A549 (cell line): Measurements from ENCODE around the gene TMCO6. TPM values are rescaled to one million over a fixed set of nuclear protein-coding genes. Genes with fewer than 3 reads are reported as not detected.
"Not testable (repeated sequence)": the region's sequence is repeated elsewhere in the genome, so short reads cannot be mapped to it uniquely, and the experiment has no call there.

Experiments used
- ATAC-seq, 2 experiments: fragments of 200-7000 bp in 1 of 2; fragments of >200 bp in 1 of 2; cut with Nextera tagmentation in 1 of 2; cut with Tn5 transposase in 1 of 2; 3 replicates each; pipeline versions ENCODE4 v1.8.0 to v1.9.1; 2018 to 2020; ENCODE audit warnings: mild to moderate bottlenecking in 1 of 2, moderate library complexity in 1 of 2
- CTCF ChIA-PET: fragments of 300-600 bp; sonication (Branson Sonifier 250); formaldehyde crosslinking; extraction: SDS; loops from one replicate; lab custom pipeline; 2021; ENCODE audit warnings: antibody characterized with exemption, inconsistent platforms; lab: Yijun Ruan, JAX
- POLR2A ChIA-PET: fragments of 350-600 bp; formaldehyde crosslinking; extraction: SDS; loops from one replicate; lab custom pipeline; 2021; ENCODE audit warnings: antibody characterized with exemption, inconsistent platforms; lab: Yijun Ruan, JAX
- DNase-seq, 2 experiments: peaks; one replicate each; pipeline versions ENCODE4 v3.0.0 to v3.0.0-alpha.2; 2011 to 2016; ENCODE audit warnings: low read depth in 1 of 2, low spot score in 1 of 2
- FAIRE-seq: peaks from 2 replicates; lab custom pipeline; 2011; peaks lifted over from hg19 to GRCh38; lab: Jason Lieb, UNC
- H3K27ac ChIP-seq, 2 experiments: fragments of >200 bp; sonication (Bioruptor Twin); formaldehyde crosslinking; 3 replicates each; pipeline ENCODE4 v1.5.1; 2016 to 2017
- H3K4me1 ChIP-seq: fragments of >200 bp; sonication (Bioruptor Twin); formaldehyde crosslinking; 3 replicates; pipeline ENCODE4 v1.6.1; 2016
- H3K4me2 ChIP-seq: fragments of >200 bp; sonication (Bioruptor Twin); formaldehyde crosslinking; 3 replicates; pipeline ENCODE4 v1.6.1; 2016
- H3K4me3 ChIP-seq: fragments of >200 bp; sonication (Bioruptor Twin); formaldehyde crosslinking; 3 replicates; pipeline ENCODE4 v1.5.1; 2016
- H3K9me3 ChIP-seq: fragments of >200 bp; sonication (Bioruptor Twin); formaldehyde crosslinking; 3 replicates; pipeline ENCODE4 v1.6.1; 2016
- CBX2 ChIP-seq: fragments of 200-600 bp; sonication (generic); IDR thresholded peaks from 2 replicates; pipeline ENCODE4 v1.6.1; 2016; ENCODE audit warnings: low read depth, mild to moderate bottlenecking, borderline replicate concordance
- CBX8 ChIP-seq: fragments of 200-600 bp; sonication (generic); IDR thresholded peaks from 2 replicates; pipeline ENCODE4 v1.6.1; 2016
- CEBPB ChIP-seq, 2 experiments: fragments of >200 bp in 1 of 2; sonication (Bioruptor Twin) in 1 of 2; formaldehyde crosslinking in 1 of 2; IDR thresholded peaks; 2 replicates each; pipeline ENCODE4 v1.6.1; 2012 to 2016
- CHD2 ChIP-seq: fragments of 150-350 bp; IDR thresholded peaks from 2 replicates; pipeline ENCODE4 v1.6.1; 2014; ENCODE audit warnings: low read length; ENCODE audit not compliant: partially characterized antibody
- CHD4 ChIP-seq: fragments of 200-600 bp; sonication (generic); IDR thresholded peaks from 2 replicates; pipeline ENCODE4 v1.6.1; 2016; ENCODE audit warnings: antibody characterized with exemption, mild to moderate bottlenecking, borderline replicate concordance
- EHF ChIP-seq: fragments of 250-450 bp; sonication (Bioruptor Pico); IDR thresholded peaks from 2 replicates; pipeline ENCODE4 v1.5.0; 2020; ENCODE audit warnings: mild to moderate bottlenecking
- KDM5A ChIP-seq: fragments of 200-600 bp; sonication (generic); IDR thresholded peaks from 2 replicates; pipeline ENCODE4 v1.6.1; 2016; ENCODE audit warnings: antibody characterized with exemption, mild to moderate bottlenecking
- MAFK ChIP-seq: fragments of 450-650 bp; IDR thresholded peaks from 2 replicates; pipeline ENCODE4 v1.6.1; 2014; ENCODE audit not compliant: partially characterized antibody
- MAZ ChIP-seq: fragments of 150-350 bp; IDR thresholded peaks from 2 replicates; pipeline ENCODE4 v1.6.1; 2014; ENCODE audit warnings: antibody characterized with exemption, low read depth, low read length, borderline replicate concordance
- NFE2L2 ChIP-seq: fragments of 150-350 bp; conservative IDR thresholded peaks from 2 replicates; pipeline ENCODE4 v1.6.1; 2014; ENCODE audit warnings: low read length
- PHF8 ChIP-seq: fragments of 200-600 bp; sonication (generic); IDR thresholded peaks from 2 replicates; pipeline ENCODE4 v1.6.1; 2016; ENCODE audit warnings: low read depth, mild to moderate bottlenecking, antibody characterized with exemption, moderate library complexity, borderline replicate concordance
- POLR2AphosphoS2 ChIP-seq: conservative IDR thresholded peaks from 2 replicates; pipeline ENCODE4 v1.6.1; 2012; ENCODE audit warnings: low read length, improper control_type of control experiment, inconsistent platforms
- RNF2 ChIP-seq: fragments of 200-600 bp; sonication (generic); IDR thresholded peaks from 2 replicates; pipeline ENCODE4 v1.6.1; 2016; ENCODE audit warnings: low read depth, mild to moderate bottlenecking, antibody characterized with exemption, moderate library complexity, borderline replicate concordance
- ZSCAN20 ChIP-seq: fragments of 250-450 bp; sonication (Bioruptor Pico); IDR thresholded peaks from 2 replicates; pipeline ENCODE4 v1.8.0; 2022; ENCODE audit warnings: mild to moderate bottlenecking, moderate library complexity
- WGBS: methylation state at CpG from one replicate; pipeline ENCODE4 v1.1.6; 2017; ENCODE audit errors: missing lambda C conversion rate; 5-methylcytosine and 5-hydroxymethylcytosine counted together
- polyA plus RNA-seq, 4 experiments: library from polyadenylated mRNA; depleted of rRNA in 3 of 4; stranded (reverse); fragments of >200 nt; fragmentation: RNase III in 1 of 4; extraction: RNeasy Plus Mini Kit Qiagen cat#74134 plus additional on column Dnase treatment in 1 of 4; gene quantifications; 2 replicates in 3 of 4; 3 replicates in 1 of 4; pipeline ENCODE4 v1.2.3, GENCODE V29; 2011 to 2017
- TF ChIP-seq, protein P1 (sequence below): fragments of 150-350 bp; IDR thresholded peaks from 2 replicates; pipeline ENCODE4 v1.6.1; 2014; ENCODE audit warnings: low read depth, mild to moderate bottlenecking, low read length
- TF ChIP-seq, protein P2 (sequence below): fragments of 450-650 bp; IDR thresholded peaks from 2 replicates; pipeline ENCODE4 v1.6.1; 2014; ENCODE audit warnings: antibody characterized with exemption
- TF ChIP-seq, protein P3 (sequence below): IDR thresholded peaks from 2 replicates; pipeline ENCODE4 v1.6.1; 2012
- TF ChIP-seq, protein P4 (sequence below): fragments of 200-600 bp; sonication (generic); IDR thresholded peaks from 2 replicates; pipeline ENCODE4 v1.6.1; 2016; ENCODE audit warnings: antibody characterized with exemption, mild to moderate bottlenecking, moderate library complexity
- TF ChIP-seq, protein P5 (sequence below): fragments of >200 bp; sonication (Bioruptor Twin); formaldehyde crosslinking; IDR thresholded peaks from 2 replicates; pipeline ENCODE4 v1.6.1; 2016
- TF ChIP-seq, protein P6 (sequence below): fragments of >200 bp; sonication (Bioruptor Twin); formaldehyde crosslinking; IDR thresholded peaks from 3 replicates; pipeline ENCODE4 v1.5.1; 2016

Gene TMCO6
- polyA plus RNA-seq, 2 of the 4 experiments (the other 2 are of a cell fraction), result 11.8 to 16.1 TPM

DNA sequence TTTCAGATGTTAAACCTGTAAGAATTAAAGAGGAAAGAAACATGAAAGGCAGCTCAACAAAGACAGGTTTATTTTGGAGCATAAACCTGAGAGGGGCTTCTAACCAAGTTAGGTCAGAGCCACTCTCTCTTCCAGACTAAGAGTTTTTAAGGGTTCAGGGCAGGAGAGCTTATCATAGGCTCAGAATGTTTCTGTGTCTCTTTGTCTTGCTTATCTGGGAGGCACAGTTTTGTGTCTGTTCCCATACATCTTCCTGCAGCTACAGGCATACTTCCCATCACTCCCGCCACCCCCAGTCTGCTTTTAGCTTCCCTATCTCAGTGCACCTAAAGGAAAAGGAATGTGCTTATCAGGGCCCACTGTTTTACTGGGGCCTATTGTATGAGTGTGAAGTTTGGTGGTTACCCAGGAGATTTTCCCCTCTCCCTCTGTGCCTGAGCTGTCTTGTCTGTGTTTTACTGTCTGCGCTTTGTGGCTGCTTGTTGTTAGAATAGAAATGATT lies 28.2 kb upstream of the TMCO6 start:
- ATAC-seq, result no peak
- no peak for DNase-seq
- TF ChIP-seq CHD4 (no peak), KDM5A (no peak), EHF (CRISPR knock-in tag) (no peak), CBX8 (no peak), CEBPB (IDR thresholded peaks at IDR 0.05) (no peak), ZSCAN20 (CRISPR knock-in tag) (no peak), CBX2 (no peak), MAZ (no peak), POLR2AphosphoS2 (no peak)
- TF ChIP-seq, protein P1, sequence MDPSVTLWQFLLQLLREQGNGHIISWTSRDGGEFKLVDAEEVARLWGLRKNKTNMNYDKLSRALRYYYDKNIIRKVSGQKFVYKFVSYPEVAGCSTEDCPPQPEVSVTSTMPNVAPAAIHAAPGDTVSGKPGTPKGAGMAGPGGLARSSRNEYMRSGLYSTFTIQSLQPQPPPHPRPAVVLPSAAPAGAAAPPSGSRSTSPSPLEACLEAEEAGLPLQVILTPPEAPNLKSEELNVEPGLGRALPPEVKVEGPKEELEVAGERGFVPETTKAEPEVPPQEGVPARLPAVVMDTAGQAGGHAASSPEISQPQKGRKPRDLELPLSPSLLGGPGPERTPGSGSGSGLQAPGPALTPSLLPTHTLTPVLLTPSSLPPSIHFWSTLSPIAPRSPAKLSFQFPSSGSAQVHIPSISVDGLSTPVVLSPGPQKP, result no peak
- TF ChIP-seq, protein P2, sequence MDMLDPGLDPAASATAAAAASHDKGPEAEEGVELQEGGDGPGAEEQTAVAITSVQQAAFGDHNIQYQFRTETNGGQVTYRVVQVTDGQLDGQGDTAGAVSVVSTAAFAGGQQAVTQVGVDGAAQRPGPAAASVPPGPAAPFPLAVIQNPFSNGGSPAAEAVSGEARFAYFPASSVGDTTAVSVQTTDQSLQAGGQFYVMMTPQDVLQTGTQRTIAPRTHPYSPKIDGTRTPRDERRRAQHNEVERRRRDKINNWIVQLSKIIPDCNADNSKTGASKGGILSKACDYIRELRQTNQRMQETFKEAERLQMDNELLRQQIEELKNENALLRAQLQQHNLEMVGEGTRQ, result no peak
- TF ChIP-seq, protein P3, sequence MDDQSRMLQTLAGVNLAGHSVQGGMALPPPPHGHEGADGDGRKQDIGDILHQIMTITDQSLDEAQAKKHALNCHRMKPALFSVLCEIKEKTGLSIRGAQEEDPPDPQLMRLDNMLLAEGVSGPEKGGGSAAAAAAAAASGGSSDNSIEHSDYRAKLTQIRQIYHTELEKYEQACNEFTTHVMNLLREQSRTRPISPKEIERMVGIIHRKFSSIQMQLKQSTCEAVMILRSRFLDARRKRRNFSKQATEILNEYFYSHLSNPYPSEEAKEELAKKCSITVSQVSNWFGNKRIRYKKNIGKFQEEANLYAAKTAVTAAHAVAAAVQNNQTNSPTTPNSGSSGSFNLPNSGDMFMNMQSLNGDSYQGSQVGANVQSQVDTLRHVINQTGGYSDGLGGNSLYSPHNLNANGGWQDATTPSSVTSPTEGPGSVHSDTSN, result no peak
- 90% methylated on average over 2 of the region's 2 CpGs for WGBS
- H3K4me3 ChIP-seq, result no peak overlapping the region
- H3K4me1 ChIP-seq, result 0 out of 3 replicates have a peak, but pooled peaks cover 4% of the 10 kb centered on the region
- no peak overlapping the region for H3K27ac ChIP-seq
- ChIA-PET POLR2A (no interaction called here), CTCF (interaction anchor here (0.8 to 1.4 kb wide), 3 partner anchors 14 to 239 kb away, joined by 3 to 6 read pairs (median 3); no protein-coding TSS in a partner anchor)
- H3K9me3 ChIP-seq, result no peaks in the 10 kb centered on the region
- H3K4me2 ChIP-seq, result no peak overlapping the region
- FAIRE-seq, result no peak

DNA sequence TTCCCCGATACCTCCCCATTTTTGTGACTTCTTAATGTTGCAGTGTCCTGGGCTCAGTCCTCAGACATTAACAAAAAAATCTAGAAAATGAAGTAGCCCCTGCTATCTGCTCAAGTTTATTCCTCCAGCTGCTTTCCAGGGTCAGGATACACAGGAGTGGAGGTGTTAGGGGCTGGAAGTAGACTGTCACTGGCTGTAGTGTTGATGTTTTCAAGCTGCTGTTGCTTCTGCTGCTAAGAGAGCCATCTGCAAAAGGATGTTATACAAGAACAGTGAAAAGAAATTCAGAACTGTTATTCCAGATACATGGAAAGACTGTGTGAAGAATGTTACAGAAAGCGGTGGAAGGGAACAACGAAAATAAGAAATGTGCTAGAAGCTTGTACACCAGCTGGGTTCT lies 16.9 kb upstream of the TMCO6 start:
- H3K4me2 ChIP-seq, result no peak overlapping the region
- WGBS, result 71% methylated on average over 3 of the region's 3 CpGs
- no peaks in the 10 kb centered on the region for H3K4me1 ChIP-seq
- ChIA-PET CTCF (interaction anchor here (1.0 to 2.4 kb wide), 3 partner anchors 9 to 249 kb away, joined by 3 to 6 read pairs (median 3); no protein-coding TSS in a partner anchor), POLR2A (interaction anchor here (0.6 kb wide), 1 partner anchor 25 kb away, joined by 3 read pairs; the partner anchor contains the start of genes IK and NDUFA2)
- peaks cover 14% of the 10 kb centered on the region; the same call in 1 of the 3 replicates for H3K9me3 ChIP-seq
- DNase-seq (no peak), ATAC-seq (no peak), FAIRE-seq (no peak)
- TF ChIP-seq NFE2L2 (no peak), RNF2 (no peak), PHF8 (no peak), MAFK (no peak), CHD2 (no peak)
- TF ChIP-seq, protein P4, sequence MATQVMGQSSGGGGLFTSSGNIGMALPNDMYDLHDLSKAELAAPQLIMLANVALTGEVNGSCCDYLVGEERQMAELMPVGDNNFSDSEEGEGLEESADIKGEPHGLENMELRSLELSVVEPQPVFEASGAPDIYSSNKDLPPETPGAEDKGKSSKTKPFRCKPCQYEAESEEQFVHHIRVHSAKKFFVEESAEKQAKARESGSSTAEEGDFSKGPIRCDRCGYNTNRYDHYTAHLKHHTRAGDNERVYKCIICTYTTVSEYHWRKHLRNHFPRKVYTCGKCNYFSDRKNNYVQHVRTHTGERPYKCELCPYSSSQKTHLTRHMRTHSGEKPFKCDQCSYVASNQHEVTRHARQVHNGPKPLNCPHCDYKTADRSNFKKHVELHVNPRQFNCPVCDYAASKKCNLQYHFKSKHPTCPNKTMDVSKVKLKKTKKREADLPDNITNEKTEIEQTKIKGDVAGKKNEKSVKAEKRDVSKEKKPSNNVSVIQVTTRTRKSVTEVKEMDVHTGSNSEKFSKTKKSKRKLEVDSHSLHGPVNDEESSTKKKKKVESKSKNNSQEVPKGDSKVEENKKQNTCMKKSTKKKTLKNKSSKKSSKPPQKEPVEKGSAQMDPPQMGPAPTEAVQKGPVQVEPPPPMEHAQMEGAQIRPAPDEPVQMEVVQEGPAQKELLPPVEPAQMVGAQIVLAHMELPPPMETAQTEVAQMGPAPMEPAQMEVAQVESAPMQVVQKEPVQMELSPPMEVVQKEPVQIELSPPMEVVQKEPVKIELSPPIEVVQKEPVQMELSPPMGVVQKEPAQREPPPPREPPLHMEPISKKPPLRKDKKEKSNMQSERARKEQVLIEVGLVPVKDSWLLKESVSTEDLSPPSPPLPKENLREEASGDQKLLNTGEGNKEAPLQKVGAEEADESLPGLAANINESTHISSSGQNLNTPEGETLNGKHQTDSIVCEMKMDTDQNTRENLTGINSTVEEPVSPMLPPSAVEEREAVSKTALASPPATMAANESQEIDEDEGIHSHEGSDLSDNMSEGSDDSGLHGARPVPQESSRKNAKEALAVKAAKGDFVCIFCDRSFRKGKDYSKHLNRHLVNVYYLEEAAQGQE, result no peak
- TF ChIP-seq, protein P5, sequence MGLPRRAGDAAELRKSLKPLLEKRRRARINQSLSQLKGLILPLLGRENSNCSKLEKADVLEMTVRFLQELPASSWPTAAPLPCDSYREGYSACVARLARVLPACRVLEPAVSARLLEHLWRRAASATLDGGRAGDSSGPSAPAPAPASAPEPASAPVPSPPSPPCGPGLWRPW, result no peak
- TF ChIP-seq, protein P6, sequence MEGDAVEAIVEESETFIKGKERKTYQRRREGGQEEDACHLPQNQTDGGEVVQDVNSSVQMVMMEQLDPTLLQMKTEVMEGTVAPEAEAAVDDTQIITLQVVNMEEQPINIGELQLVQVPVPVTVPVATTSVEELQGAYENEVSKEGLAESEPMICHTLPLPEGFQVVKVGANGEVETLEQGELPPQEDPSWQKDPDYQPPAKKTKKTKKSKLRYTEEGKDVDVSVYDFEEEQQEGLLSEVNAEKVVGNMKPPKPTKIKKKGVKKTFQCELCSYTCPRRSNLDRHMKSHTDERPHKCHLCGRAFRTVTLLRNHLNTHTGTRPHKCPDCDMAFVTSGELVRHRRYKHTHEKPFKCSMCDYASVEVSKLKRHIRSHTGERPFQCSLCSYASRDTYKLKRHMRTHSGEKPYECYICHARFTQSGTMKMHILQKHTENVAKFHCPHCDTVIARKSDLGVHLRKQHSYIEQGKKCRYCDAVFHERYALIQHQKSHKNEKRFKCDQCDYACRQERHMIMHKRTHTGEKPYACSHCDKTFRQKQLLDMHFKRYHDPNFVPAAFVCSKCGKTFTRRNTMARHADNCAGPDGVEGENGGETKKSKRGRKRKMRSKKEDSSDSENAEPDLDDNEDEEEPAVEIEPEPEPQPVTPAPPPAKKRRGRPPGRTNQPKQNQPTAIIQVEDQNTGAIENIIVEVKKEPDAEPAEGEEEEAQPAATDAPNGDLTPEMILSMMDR, result no peak
- TF ChIP-seq, protein P1, result no peak
- TF ChIP-seq, all 56 proteins: peak for 0
- no peak overlapping the region for H3K27ac ChIP-seq
- H3K4me3 ChIP-seq, result no peak overlapping the region

DNA sequence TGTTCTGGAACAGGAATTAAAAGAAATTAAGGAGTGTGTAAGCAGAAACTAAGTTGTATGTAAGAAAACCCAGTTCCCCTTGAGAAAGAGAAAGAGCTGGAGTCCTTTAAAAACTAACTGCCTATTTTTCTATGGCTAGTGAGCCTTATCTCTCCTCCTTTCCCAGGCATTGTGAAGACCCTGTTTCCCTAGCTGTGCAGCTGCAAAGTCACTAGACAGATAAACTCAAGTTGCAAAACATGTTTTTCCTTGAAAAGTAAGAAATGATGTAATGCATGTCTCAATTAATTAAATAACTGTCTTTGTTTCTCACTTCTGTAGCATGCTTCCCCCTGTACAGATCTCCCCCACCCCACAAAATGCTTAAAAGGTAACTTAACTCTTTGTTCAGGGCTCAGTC lies 16.2 kb upstream of the TMCO6 start:
- H3K9me3 ChIP-seq, result peaks cover 20% of the 10 kb centered on the region
- H3K4me2 ChIP-seq, H3K27ac ChIP-seq, H3K4me1 ChIP-seq, FAIRE-seq, DNase-seq, ATAC-seq, H3K4me3 ChIP-seq: not testable (repeated sequence)
- ChIA-PET POLR2A (interaction anchor here (0.6 kb wide), 1 partner anchor 24 kb away, joined by 3 read pairs; the partner anchor contains the start of genes IK and NDUFA2), CTCF (interaction anchor here (1.0 to 2.4 kb wide), 3 partner anchors 8 to 250 kb away, joined by 3 to 6 read pairs (median 3); no protein-coding TSS in a partner anchor)
